Measurements from ENCODE around the gene GRID1.

DNA sequence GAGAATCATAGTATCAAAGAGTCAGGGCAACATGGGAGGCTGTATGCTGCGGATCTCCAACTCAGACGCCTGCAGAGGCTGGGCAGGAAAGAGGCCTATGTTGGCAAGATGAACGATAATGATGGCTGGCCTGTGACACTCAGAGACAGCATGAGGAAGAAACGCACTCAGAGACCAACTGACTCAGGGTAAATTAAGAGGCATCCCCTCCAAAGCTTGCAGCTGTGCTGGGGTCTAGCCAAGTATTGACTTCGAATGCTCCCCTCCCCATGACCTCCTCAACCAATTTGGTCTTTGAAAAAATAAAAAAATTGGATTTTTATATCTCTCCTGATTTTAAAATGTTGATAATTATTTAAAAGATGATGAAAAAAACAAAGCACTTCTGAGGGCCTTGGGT is 718.9 kb downstream of the GRID1 start:
- TF ChIP-seq GATA3 (IDR thresholded peaks at IDR 0.05; ENCODE audit: low read depth, low read length) (no peak), GATA2 (IDR thresholded peaks at IDR 0.05; ENCODE audit: low read depth, low read length) (no peak)

Measured in SH-SY5Y (cell line).